ENCODE measurements around the gene RNF130.

RNF130 gene

DNA sequence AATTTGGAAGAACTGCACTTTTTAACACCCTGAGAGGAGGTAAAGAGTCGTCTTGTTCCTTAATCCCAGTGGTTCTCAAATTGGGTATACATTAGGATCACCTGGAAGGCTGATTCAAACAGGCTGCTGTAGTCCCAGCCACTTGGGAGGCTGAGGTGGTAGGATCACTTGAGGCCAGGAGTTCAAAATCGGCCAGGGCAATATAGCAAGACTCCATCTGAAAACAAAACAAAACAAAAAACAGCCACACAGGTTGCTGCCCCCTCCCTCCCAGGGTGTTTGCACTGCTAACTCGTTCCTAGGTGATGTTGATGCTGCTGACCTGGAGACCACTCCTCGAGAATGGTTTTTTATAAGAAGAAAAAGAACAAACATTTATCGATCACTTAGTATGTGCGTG is 162.3 kb downstream of the RNF130 start:
- DNase-seq = no peak

GRCh38 chr5:179908528-179908927 is 163.0 kb downstream of the RNF130 start:
- no peak for DNase-seq

GRCh38 chr5:179907556-179908324 is 163.8 kb downstream of the RNF130 start, which contains the start of gene TBC1D9B:
Gene TBC1D9B (minus strand): TSS chr5:179907897. CDS start chr5:179907821, 76 bp downstream.
- DNase-seq = no peak

- no peak for DNase-seq
Measured at GRCh38 chr5:179906795-179907555, 164.6 kb downstream of the RNF130 start.

DNA sequence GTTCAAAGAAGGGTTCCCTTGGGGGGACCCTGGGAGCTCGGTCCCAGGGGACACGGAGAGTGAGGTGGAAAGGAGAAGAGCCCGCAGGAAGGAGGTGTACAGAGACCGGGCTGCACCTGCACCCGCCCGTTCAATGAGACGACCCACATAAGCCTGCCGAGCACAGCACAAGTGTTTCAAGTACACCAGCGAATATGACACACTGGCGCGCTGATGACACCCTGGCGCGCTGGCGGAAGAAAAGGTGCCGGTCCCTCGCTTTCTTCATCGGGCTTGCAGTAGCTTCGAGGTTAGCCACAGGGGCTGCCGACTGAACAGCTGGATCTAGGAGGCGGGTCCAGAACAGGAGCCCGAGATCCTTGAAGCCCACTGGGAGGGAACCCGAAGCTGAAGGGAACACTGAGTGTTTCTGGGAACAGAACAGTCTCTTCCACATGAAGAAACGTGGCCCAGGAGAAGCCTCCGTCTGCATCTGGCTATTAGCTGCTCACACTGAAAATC is 165.2 kb downstream of the RNF130 start:
- DNase-seq = no peak

- DNase-seq = no peak
Measured at GRCh38 chr5:179905161-179905560, 166.4 kb downstream of the RNF130 start.
